ENCODE data around the gene FXYD6.

FXYD6 gene

GRCh38 chr11:117824571-117825537 is 51.6 kb downstream of the FXYD6 start, which contains the start of gene FXYD2:
TSS of gene FXYD2 (minus strand) at chr11:117824744. CDS start at chr11:117824678, 66 bp downstream.
- TF ChIP-seq GATA2 (IDR thresholded peaks at IDR 0.05; ENCODE audit: low read depth, low read length) (no peak), GATA3 (IDR thresholded peaks at IDR 0.05; ENCODE audit: low read depth, low read length) (no peak)

- TF ChIP-seq GATA2 (IDR thresholded peaks at IDR 0.05; ENCODE audit: low read depth, low read length), result no peak
- TF ChIP-seq GATA3 (IDR thresholded peaks at IDR 0.05; ENCODE audit: low read depth, low read length), result no peak
These were observed 52.5 kb downstream of the FXYD6 start for GRCh38 chr11:117823946-117824420.

GRCh38 chr11:117823294-117823945 is 53.0 kb downstream of the FXYD6 start:
- TF ChIP-seq GATA2 (IDR thresholded peaks at IDR 0.05; ENCODE audit: low read depth, low read length) (no peak), GATA3 (IDR thresholded peaks at IDR 0.05; ENCODE audit: low read depth, low read length) (no peak)

- TF ChIP-seq GATA3 (IDR thresholded peaks at IDR 0.05; ENCODE audit: low read depth, low read length) (no peak), GATA2 (IDR thresholded peaks at IDR 0.05; ENCODE audit: low read depth, low read length) (no peak)
These were observed 54.1 kb downstream of the FXYD6 start for GRCh38 chr11:117822074-117823033.

- TF ChIP-seq GATA3 (IDR thresholded peaks at IDR 0.05; ENCODE audit: low read depth, low read length), result no peak
These were observed 55.0 kb downstream of the FXYD6 start for GRCh38 chr11:117821431-117821830.

GRCh38 chr11:117820516-117820915 is 55.9 kb downstream of the FXYD6 start:
- TF ChIP-seq GATA2 (IDR thresholded peaks at IDR 0.05; ENCODE audit: low read depth, low read length) (no peak), GATA3 (IDR thresholded peaks at IDR 0.05; ENCODE audit: low read depth, low read length) (no peak)

GRCh38 chr11:117820071-117820470 is 56.4 kb downstream of the FXYD6 start:
- no peak for TF ChIP-seq GATA3 (IDR thresholded peaks at IDR 0.05; ENCODE audit: low read depth, low read length)

- TF ChIP-seq GATA2 (IDR thresholded peaks at IDR 0.05; ENCODE audit: low read depth, low read length) (no peak), GATA3 (IDR thresholded peaks at IDR 0.05; ENCODE audit: low read depth, low read length) (no peak)
These were observed 57.1 kb downstream of the FXYD6 start for GRCh38 chr11:117819096-117820040.

- no peak for TF ChIP-seq GATA3 (IDR thresholded peaks at IDR 0.05; ENCODE audit: low read depth, low read length)
These were observed 58.2 kb downstream of the FXYD6 start for GRCh38 chr11:117818041-117818873.

GRCh38 chr11:117817368-117818040 is 59.0 kb downstream of the FXYD6 start:
- no peak for TF ChIP-seq GATA3 (IDR thresholded peaks at IDR 0.05; ENCODE audit: low read depth, low read length)
- no peak for TF ChIP-seq GATA2 (IDR thresholded peaks at IDR 0.05; ENCODE audit: low read depth, low read length)

GRCh38 chr11:117816846-117817367 is 59.6 kb downstream of the FXYD6 start:
- TF ChIP-seq GATA2 (IDR thresholded peaks at IDR 0.05; ENCODE audit: low read depth, low read length), result no peak
- no peak for TF ChIP-seq GATA3 (IDR thresholded peaks at IDR 0.05; ENCODE audit: low read depth, low read length)
